Hypothalamus (tissue), 51 donors: ENCODE data around the gene NFU1.

Experiments used
- DNase-seq, 51 donors: peaks; one replicate each; lab custom pipeline; 2025; lab: John Stamatoyannopoulos, UW

The NFU1 gene

DNA sequence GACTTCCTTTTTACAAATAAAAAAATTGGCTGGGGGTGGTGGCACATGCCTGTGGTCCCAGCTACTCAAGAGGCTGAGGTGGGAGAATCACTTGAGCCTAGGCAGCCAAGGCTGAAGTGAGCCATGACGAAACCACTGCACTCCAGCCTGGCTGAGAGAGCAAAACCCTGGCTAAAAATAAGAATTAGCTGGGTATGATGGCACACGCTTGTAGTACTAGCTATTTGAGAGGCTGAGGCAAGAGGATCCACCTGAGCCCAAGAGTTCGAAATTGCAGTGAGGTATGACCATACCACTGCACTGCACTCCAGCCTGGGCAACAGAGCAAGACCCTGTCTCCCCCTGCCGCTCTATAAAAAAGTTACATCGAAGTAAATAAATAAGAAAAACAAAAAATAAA lies 83.9 kb downstream of the NFU1 start:
- DNase-seq: no peak

DNA sequence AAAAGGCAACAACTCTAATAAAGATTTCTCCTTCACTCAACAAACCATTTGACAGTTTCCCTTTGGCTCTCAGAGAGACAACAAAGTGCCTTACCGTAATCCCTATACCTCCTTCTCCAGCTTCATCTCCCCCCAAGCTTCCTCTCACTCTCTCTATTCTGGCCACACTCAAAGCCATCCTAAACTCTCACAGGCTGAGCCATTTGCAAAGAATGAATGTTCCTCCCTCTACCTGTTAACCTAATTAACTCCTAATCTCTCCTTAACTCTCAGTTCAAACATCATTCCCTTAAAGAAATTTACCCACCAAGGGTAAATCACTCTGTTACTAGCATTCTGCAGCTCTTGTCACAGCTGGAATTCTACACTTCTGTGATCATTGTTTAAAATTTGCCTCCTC lies 88.5 kb downstream of the NFU1 start:
- DNase-seq: no peak
